GM23338 (cell line): ENCODE results near the gene PROZ. TPM values are rescaled to one million over a fixed set of nuclear protein-coding genes. Genes with fewer than 3 reads are reported as not detected.

ENCODE experiments used
- ATAC-seq: fragments of 200-7000 bp; cut with Tn5 transposase; 3 replicates; pipeline ENCODE4 v1.9.1; 2020
- DNase-seq: peaks from one replicate; pipeline ENCODE4 v3.0.0-alpha.2; 2015; ENCODE audit warnings: low spot score
- H2AFZ ChIP-seq: fragments of 200-600 bp; sonication (generic); 2 replicates; pipeline ENCODE4 v1.8.0; 2016; ENCODE audit warnings: antibody characterized with exemption, mild to moderate bottlenecking, moderate library complexity
- H3F3A ChIP-seq: fragments of 200-600 bp; sonication (generic); replicated peaks from 2 replicates; pipeline ENCODE4 v1.8.0; 2017; ENCODE audit warnings: antibody characterized with exemption, mixed run types, low read depth
- H3K27ac ChIP-seq: fragments of 200-600 bp; sonication (generic); 2 replicates; pipeline ENCODE4 v1.6.1; 2016; ENCODE audit warnings: low read depth
- H3K27me3 ChIP-seq: fragments of 200-600 bp; sonication (generic); 2 replicates; pipeline ENCODE4 v1.8.0; 2016; ENCODE audit warnings: mild to moderate bottlenecking, mixed run types, moderate library complexity; ENCODE audit not compliant: insufficient read depth
- H3K36me3 ChIP-seq: fragments of 200-600 bp; sonication (generic); 2 replicates; pipeline ENCODE4 v1.8.0; 2016; ENCODE audit warnings: mild to moderate bottlenecking; ENCODE audit not compliant: insufficient read depth
- H3K4me1 ChIP-seq: fragments of 200-600 bp; sonication (generic); 2 replicates; pipeline ENCODE4 v1.8.0; 2016; ENCODE audit warnings: mild to moderate bottlenecking, moderate library complexity; ENCODE audit not compliant: insufficient read depth
- H3K4me2 ChIP-seq: fragments of 200-600 bp; sonication (generic); 2 replicates; pipeline ENCODE4 v1.7.1; 2017; ENCODE audit warnings: mixed run types
- H3K4me3 ChIP-seq: fragments of 200-600 bp; sonication (generic); 2 replicates; pipeline ENCODE4 v1.6.1; 2016; ENCODE audit warnings: mixed run types
- H3K79me2 ChIP-seq: fragments of 200-600 bp; sonication (generic); replicated peaks from 2 replicates; pipeline ENCODE4 v1.8.0; 2017; ENCODE audit warnings: mild to moderate bottlenecking; ENCODE audit not compliant: insufficient read depth
- H3K9me2 ChIP-seq: fragments of 200-600 bp; sonication (generic); 2 replicates; pipeline ENCODE4 v1.8.0; 2017; ENCODE audit not compliant: insufficient read depth
- H4K20me1 ChIP-seq: fragments of 200-600 bp; sonication (generic); replicated peaks from 2 replicates; pipeline ENCODE4 v1.8.0; 2017; ENCODE audit warnings: mild to moderate bottlenecking; ENCODE audit not compliant: insufficient read depth
- H3K27ac Mint-ChIP-seq: 2 replicates; pipeline ENCODE4 v1.8.0; 2020; ENCODE audit warnings: inconsistent platforms, mild to moderate bottlenecking, moderate library complexity, mixed read lengths
- H3K27me3 Mint-ChIP-seq: 3 replicates; pipeline ENCODE4 v1.8.0; 2022; ENCODE audit warnings: low read depth, mild to moderate bottlenecking, moderate library complexity, mixed read lengths, inconsistent platforms; ENCODE audit not compliant: insufficient read depth, poor library complexity
- H3K36me3 Mint-ChIP-seq: 3 replicates; pipeline ENCODE4 v1.8.0; 2021; ENCODE audit warnings: low read depth, mild to moderate bottlenecking, inconsistent platforms, moderate library complexity, mixed read lengths
- H3K4me1 Mint-ChIP-seq: 3 replicates; pipeline ENCODE4 v1.8.0; 2020; ENCODE audit warnings: mild to moderate bottlenecking, inconsistent platforms, mixed read lengths
- H3K4me3 Mint-ChIP-seq: 3 replicates; pipeline ENCODE4 v1.8.0; 2021; ENCODE audit warnings: moderate library complexity, mild to moderate bottlenecking, inconsistent platforms, mixed read lengths
- H3K9me3 Mint-ChIP-seq: 3 replicates; pipeline ENCODE4 v1.8.0; 2020; ENCODE audit warnings: moderate library complexity, mild to moderate bottlenecking, inconsistent platforms, mixed read lengths
- EZH2 ChIP-seq: fragments of 200-600 bp; sonication (generic); IDR thresholded peaks from one replicate; pipeline ENCODE4 v1.8.0; 2017; ENCODE audit warnings: antibody characterized with exemption, mild to moderate bottlenecking, low read depth; ENCODE audit not compliant: unreplicated experiment
- POLR2AphosphoS5 ChIP-seq: IDR thresholded peaks from 2 replicates; pipeline ENCODE4 v1.6.1; 2016; ENCODE audit warnings: antibody characterized with exemption, low read depth
- ZNF114 ChIP-seq: fragments of 250-450 bp; sonication (Bioruptor Pico); IDR thresholded peaks from 2 replicates; pipeline ENCODE4 v1.5.0; 2020; ENCODE audit warnings: mild to moderate bottlenecking, moderate library complexity
- ZNF462 ChIP-seq: fragments of 250-450 bp; sonication (Bioruptor Pico); IDR thresholded peaks from 2 replicates; pipeline ENCODE4 v1.5.0; 2020; ENCODE audit warnings: mild to moderate bottlenecking, moderate library complexity
- polyA plus RNA-seq: library from polyadenylated mRNA; unstranded; fragments of >200 nt; fragmentation: Nextera tagmentation; extraction: Ambion mirVana; gene quantifications from 2 replicates; pipeline ENCODE4 v1.2.1, GENCODE V29; 2016
- total RNA-seq: library from RNA; depleted of rRNA; stranded (reverse); fragments of >200 nt; shearing (Covaris generic); gene quantifications from 2 replicates; pipeline ENCODE4 v1.2.3, GENCODE V29; 2014
- TF ChIP-seq, protein P1 (sequence below): IDR thresholded peaks from 2 replicates; pipeline ENCODE4 v1.6.1; 2016; ENCODE audit warnings: antibody characterized with exemption

The PROZ gene
- total and polyA plus RNA-seq, 2 experiments from 2014 or later = 0.53 TPM; not detected in 1

DNA sequence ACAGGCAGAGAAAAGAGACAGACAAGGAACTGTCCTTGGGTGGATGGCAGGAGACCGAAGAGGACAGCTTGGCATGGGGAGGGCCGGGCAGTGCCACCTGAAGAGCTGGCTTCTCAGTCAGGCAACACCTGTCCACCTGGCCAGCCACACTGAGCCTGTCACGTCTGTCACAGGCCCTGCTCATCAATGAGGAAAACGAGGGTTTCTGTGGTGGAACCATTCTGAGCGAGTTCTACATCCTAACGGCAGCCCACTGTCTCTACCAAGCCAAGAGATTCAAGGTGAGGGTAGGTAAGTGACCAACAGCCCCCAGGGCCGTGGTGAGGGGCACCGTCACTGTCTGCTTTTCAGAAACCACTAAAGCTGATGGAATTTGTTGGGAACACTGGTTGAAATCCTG, 11.2 kb upstream of the PROZ start:
- Histone ChIP-seq H3K4me3 (no peak overlapping the region), H3K36me3 (no peaks in the 10 kb centered on the region), H2AFZ (no peak overlapping the region), H3K4me1 (0 out of 2 replicates have a peak, but pooled peaks cover 1% of the 10 kb centered on the region), H3K79me2 (no peaks in the 10 kb centered on the region), H3K4me2 (no peak overlapping the region), H3F3A (peaks cover 3% of the 10 kb centered on the region; the same call in 1 of the 2 replicates), H3K9me2 (no peaks in the 10 kb centered on the region), H3K27ac (no peak overlapping the region), H3K27me3 (peaks cover 6% of the 10 kb centered on the region), H4K20me1 (no peaks in the 10 kb centered on the region)
- no peak for DNase-seq
- H3K4me1 Mint-ChIP-seq = peaks cover 4% of the 10 kb centered on the region
- ATAC-seq = no peak
- no peaks in the 10 kb centered on the region for H3K36me3 Mint-ChIP-seq
- TF ChIP-seq POLR2AphosphoS5 (no peak), EZH2 (no peak)
- TF ChIP-seq, protein P1, sequence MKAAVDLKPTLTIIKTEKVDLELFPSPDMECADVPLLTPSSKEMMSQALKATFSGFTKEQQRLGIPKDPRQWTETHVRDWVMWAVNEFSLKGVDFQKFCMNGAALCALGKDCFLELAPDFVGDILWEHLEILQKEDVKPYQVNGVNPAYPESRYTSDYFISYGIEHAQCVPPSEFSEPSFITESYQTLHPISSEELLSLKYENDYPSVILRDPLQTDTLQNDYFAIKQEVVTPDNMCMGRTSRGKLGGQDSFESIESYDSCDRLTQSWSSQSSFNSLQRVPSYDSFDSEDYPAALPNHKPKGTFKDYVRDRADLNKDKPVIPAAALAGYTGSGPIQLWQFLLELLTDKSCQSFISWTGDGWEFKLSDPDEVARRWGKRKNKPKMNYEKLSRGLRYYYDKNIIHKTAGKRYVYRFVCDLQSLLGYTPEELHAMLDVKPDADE = no peak
- H3K4me3 Mint-ChIP-seq = no peak overlapping the region
- H3K27me3 Mint-ChIP-seq = peaks cover 12% of the 10 kb centered on the region
- H3K27ac Mint-ChIP-seq = no peak overlapping the region
- H3K9me3 Mint-ChIP-seq = no peaks in the 10 kb centered on the region

DNA sequence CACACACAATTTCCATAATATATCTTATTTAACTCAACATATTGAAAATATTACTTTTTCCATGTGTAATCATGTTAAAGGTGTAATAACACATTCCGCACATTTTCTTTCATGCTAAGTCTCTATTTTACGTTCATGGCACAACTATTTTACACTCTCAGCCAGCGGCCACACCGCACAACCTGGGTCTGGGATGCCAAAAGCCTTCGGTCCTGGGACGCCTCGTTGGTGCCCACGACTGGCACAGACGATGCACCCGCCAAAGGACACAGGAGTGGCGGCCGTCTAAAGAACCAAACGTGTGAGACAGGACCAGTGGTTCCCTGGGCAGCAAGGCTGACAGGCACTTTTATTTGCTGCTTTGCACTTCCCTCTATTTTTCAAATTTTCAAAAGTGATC, 10.0 kb upstream of the PROZ start:
- Histone ChIP-seq H2AFZ (no peak overlapping the region), H3K79me2 (no peaks in the 10 kb centered on the region), H4K20me1 (no peaks in the 10 kb centered on the region), H3K27me3 (peaks cover 18% of the 10 kb centered on the region), H3K4me1 (0 out of 2 replicates have a peak, but pooled peaks cover 4% of the 10 kb centered on the region), H3K9me2 (no peaks in the 10 kb centered on the region), H3K27ac (no peak overlapping the region), H3K4me2 (no peak overlapping the region), H3K4me3 (no peak overlapping the region), H3K36me3 (no peaks in the 10 kb centered on the region), H3F3A (peaks cover 9% of the 10 kb centered on the region)
- DNase-seq (no peak), ATAC-seq (no peak)
- no peaks in the 10 kb centered on the region; the same call in 2 of the 3 replicates for H3K36me3 Mint-ChIP-seq
- H3K9me3 Mint-ChIP-seq = no peaks in the 10 kb centered on the region
- H3K4me1 Mint-ChIP-seq = peaks cover 10% of the 10 kb centered on the region
- H3K4me3 Mint-ChIP-seq = no peak overlapping the region
- peaks cover 23% of the 10 kb centered on the region for H3K27me3 Mint-ChIP-seq
- no peak for TF ChIP-seq ZNF114 (CRISPR knock-in tag)
- no peak for TF ChIP-seq ZNF462 (CRISPR knock-in tag)
- no peak for TF ChIP-seq EZH2
- H3K27ac Mint-ChIP-seq = no peak overlapping the region
